Activated CD4-positive, alpha-beta T cell treated with anti-CD3 and anti-CD28 coated beads, Interleukin-10, Interleukin-2, amounts not matched to agents 100 ng/mL and 50 ng/mL, durations not matched to agents 16 hours and 8 hours (primary cell): Measurements from ENCODE around the gene HPCAL1.

Experiments used
- DNase-seq: peaks from one replicate; pipeline ENCODE4 v3.0.0-alpha.2; 2020

The HPCAL1 gene

GRCh38 chr2:10357193-10358169 lies 54.8 kb downstream of the HPCAL1 start:
- no peak for DNase-seq

GRCh38 chr2:10359246-10359645 lies 56.5 kb downstream of the HPCAL1 start:
- DNase-seq = no peak

GRCh38 chr2:10359731-10360329 lies 57.1 kb downstream of the HPCAL1 start:
- DNase-seq = no peak

DNA sequence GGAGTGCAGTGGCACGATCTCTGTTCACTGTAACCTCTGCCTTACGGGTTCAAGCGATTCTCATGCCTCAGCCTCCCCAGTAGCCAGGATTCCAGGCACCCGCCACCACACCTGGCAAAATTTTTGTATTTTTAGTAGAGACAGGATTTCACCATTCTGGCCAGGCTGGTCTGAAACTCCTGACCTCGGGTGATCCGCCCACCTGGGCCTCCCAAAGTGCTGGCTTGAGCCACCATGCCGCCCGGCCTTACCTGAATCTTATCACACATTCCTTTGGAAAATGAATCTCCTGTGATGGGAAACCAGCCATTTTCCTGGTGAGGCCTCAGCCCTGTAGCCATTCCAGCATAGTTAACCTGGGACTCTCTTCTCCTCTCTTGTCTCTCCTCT lies 57.8 kb downstream of the HPCAL1 start:
- DNase-seq = no peak

- DNase-seq = no peak
Measured at GRCh38 chr2:10360850-10361588, 58.3 kb downstream of the HPCAL1 start.

DNA sequence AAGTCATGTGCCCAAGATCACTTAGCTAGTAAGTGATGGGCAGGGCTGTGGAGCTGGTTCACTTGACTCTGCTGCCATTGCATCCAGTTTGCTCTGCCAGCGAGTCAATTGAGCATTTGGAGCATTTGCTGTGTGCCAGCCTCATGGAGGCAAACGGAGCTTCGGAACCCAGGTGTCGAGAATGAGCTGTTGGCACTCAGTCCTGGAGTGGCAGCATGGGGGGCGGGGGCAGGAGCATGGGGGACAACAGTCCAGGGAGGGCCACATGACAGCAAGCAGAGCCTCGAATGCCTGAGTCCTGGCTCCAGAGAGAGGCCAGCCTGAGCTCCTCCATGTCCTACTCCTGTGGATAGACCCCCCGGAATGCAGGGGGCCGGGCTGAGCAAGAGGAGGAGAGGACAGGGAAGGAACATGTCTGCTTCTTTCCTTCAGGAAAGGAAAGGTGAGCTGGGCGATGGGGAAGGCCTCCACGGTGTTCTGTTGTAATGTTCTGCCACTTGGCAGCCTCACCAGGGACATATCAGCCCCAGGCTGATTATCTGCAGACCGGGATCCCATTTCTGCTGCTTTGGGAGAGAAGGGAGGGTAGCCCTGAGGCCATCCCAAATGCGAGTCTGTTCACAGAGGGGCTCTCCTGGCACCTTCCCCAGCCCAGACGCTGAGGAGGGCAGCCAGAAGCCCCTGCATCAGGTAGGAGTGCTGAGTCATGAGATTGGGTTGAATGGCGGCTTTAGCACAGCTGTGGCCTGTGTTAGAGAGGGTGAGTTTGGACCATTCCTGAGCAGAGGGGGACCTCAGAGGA lies 59.6 kb downstream of the HPCAL1 start:
- DNase-seq = no peak

GRCh38 chr2:10362898-10363454 lies 60.3 kb downstream of the HPCAL1 start:
- DNase-seq = no peak

GRCh38 chr2:10363861-10364610 lies 61.3 kb downstream of the HPCAL1 start:
- no peak for DNase-seq

DNA sequence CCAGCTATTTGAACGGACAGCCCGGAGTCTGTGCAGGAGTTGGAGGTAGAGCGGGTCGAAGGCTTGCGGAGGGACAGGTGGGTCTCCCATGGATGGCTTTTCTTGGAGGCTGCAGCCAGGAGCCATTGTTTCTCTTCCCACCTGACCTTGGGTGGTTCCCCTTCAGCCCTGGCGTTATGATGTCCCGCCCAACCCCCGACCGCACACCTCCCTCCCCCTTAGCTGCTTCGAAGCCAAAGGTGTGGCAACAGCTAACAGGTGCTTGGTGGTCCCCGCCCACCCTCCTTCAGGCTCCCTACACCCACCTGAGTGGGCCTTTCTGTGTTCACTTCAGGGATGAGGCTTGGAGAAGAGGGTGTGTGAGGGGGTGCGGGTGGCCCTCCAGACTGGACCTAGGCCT lies 62.7 kb downstream of the HPCAL1 start:
- DNase-seq = no peak

DNA sequence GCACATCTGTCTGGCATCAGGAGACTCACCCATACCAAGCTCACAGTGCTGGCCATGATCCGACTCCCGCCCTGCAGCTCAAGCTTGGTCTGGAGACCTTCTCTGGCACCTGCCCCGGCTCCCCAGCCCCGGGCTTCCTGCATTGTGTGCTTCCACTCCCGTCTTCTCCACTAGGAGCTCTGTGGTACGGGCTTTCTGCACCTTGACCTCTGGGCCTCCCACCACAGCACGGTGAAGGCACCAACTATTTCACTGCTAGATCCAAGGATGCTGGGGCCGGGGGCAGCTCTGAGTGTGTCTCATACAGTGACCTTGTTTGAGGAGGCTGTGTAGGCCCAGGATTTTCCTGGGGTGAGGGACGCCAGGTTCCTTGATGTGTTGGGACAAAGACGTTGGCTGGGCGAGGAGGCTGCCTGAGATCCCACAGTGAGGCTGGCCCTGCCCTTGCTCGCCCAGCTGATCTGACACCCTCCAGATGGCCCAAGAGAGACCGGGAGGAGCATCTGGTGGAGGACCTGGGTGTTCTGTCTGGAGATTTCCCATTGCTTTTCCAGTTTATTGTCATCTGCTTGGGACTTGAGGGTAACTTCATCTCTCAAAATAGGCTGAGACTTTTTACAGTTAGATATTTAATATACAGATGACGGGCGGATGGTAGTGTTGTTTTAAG lies 64.0 kb downstream of the HPCAL1 start:
- no peak for DNase-seq

- no peak for DNase-seq
Measured at GRCh38 chr2:10367472-10368439, 65.1 kb downstream of the HPCAL1 start.

GRCh38 chr2:10368491-10369231 lies 66.0 kb downstream of the HPCAL1 start:
- no peak for DNase-seq

DNA sequence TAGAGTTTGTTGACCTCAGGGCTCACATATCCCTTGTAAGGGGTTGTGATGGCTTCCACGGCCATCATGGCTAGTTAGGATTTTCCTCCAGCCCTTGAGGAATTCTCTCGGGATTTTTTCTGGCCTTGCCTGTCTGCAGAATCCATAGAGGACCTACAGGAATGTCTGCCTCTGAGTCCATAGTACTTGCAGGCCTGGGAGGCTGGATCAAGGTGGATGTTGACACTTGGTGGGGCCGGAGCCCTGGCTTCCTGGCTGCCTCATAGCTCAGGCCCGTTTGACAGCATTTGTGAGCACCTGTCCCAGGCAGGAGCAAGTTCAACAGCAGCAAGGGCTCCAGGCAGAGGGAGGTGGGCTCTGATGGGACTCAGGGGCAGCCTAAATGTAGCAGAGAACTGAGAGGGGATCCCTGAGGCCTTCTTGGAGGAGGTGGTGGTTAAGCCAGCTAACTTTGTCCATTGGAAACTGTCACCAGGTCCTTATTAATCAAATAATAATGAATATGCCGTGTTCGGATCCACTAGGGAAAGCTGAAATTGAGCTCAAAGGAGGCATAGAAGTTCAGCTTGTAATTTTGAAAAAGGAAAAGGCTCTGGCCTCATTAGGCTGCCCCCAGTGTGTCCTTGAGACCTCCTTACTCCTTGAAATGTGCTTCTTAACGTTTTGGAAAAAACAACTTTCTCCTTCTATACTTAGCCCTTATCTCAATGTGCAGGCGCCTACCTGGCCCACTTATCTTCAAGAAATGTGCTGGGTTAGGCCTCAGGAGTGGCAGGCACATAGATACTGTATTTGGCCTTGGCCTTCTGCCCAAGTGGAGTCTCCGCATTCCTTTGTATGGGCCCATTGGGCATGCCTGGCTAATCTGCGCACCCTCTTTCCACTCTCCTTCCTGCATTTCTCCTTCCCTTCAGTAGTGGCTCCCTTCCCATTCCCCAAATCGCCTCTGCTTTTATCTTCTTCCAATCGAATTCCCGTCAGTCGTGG lies 66.9 kb downstream of the HPCAL1 start:
- DNase-seq = no peak

DNA sequence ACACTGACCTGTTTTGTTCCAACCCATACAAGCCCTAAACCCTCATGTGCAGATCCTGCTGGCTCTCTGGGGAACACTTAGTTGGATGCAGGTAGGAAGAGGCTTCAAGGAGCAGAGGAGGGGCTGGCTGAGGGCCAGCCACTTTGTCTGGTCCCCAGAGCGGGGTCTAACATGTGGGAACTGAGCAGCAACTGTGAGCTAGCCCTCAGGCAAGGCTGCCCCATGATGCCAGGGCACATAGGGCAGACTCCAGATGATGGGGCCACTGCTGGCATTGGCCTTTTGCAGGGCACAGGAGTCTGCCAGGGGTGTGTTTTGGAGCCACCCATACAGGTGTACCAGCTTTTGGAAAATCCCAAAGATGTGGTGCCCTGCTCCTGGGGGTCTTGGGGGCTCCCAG lies 67.7 kb downstream of the HPCAL1 start:
- DNase-seq = no peak

DNA sequence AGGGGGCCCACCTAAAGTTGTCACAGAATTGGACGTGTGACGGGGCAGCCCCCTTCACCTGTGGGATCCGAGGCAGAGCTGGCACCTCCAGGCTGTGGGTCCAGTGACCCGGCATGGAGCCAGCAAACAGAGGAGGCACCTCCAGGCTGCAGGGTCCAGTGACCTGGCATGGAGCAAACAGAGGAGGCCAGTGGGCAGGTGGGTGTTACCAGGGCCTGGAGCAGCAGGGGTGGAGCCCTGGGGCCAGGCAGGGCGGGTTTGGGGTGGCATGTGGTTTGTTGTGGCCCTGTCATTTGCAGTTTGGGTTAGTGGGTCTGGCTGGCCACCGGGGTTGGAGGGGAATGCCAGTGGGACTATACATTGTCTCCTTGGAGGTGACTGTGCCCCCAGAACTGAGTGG lies 68.2 kb downstream of the HPCAL1 start:
- DNase-seq = no peak

- DNase-seq = no peak
Measured at GRCh38 chr2:10371441-10372196, 68.9 kb downstream of the HPCAL1 start.
